ENCODE measurements around the gene HTR3D.

Gene HTR3D

DNA sequence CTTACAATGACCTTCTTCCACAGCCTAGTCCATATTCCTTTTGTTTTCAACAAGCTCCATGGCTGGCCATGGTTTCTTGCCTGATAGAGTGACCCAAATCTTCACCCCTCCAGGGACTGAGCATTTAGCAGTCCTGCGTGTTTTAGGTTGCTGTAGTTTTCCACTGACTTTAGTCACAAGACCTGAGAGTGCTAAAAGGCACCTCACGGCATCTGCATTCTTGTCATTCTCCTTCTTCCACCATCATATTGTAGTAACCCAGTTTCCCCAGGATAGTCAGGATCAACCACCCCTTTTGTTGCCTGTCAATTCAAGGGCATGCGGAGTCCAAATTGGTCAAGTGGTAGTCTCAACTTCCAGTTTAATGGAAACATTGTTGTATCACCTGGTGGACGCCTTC lies 42.1 kb downstream of the HTR3D start:
- DNase-seq = no peak

DNA sequence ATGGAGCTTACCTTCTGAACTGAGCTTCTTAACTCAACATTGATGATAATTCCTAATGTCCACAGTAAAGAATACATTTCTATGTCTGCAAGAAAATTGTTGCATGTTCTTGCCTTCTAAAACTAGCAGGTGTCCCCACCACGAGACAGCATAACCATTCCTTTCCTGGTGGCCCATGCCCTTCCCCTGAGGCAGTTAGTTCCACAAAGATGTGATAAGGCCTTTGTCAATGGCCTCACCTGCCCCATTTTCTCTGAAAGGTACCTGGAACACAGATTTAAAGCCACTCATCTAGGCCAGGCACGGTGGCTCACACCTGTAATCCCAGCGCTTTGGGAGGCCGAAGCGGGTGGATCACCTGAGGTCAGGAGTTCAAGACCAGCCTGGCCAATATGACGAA lies 44.4 kb downstream of the HTR3D start:
- no peak for DNase-seq

GRCh38 chr3:184077881-184078280 lies 46.3 kb downstream of the HTR3D start:
- DNase-seq = no peak

DNA sequence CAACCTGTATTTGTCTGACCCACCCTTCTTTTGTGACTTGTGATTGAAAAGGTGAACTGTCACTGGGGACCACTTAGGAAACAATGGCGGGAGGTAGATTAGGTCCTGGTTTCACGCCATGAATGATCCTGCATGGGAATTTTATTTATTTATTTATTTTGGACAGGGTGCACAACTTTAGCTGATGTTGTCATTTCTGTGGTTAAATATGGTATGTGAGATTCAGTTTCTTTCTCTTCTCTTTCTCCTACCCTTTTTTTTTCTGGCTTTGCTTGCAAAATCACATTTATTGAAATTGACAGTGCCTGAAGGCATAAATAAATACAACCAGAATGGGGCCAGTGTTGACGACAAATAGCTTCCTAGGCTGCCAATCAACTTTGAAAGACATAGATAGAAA lies 47.3 kb downstream of the HTR3D start:
- no peak for DNase-seq

- no peak for DNase-seq
These were observed 49.7 kb downstream of the HTR3D start for GRCh38 chr3:184081116-184081830.

- no peak for DNase-seq
These were observed 50.5 kb downstream of the HTR3D start for GRCh38 chr3:184082034-184082433.

GRCh38 chr3:184082465-184082864 lies 50.9 kb downstream of the HTR3D start:
- no peak for DNase-seq

DNA sequence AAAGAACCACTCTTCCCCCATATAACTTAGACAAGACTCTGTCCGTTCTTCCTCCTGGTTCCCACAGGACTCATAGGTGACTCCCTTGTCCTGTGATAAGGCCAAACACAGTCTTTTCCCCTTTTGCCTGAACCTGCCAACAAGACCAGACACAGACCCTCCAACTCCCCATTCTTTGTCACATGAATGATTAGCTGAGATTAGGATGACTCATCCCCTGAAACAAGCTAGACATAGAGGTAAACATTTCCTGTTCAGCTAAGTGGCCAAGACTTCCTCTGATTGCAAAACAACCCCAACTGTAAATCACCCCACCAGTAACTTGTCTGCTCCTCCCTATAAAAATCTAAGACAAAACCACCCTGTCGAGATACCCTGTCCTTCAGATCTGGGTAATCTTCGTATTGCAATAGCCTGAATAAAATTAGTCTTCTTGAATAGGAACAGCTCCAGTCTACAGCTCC lies 53.9 kb downstream of the HTR3D start:
- no peak for DNase-seq

Measured in activated T-cell treated with anti-CD3 and anti-CD28 coated beads, Interleukin-2, amount 50 U/mL, for 1 hour (primary cell).